ENCODE results near the gene TRMT44.
A peak's percentile ranks its signal among the peaks of the same experiment; 100 is the strongest.
"Not testable (repeated sequence)": the region's sequence is repeated elsewhere in the genome, so short reads cannot be mapped to it uniquely, and the experiment has no call there.

TRMT44 gene

GRCh38 chr4:8405516-8405875 lies 35.1 kb upstream of the TRMT44 start:
- no peak for DNase-seq

GRCh38 chr4:8406887-8407286 lies 33.7 kb upstream of the TRMT44 start:
- peak in 22 of 51 donors; percentile 7 to 83 (median 46) for DNase-seq

GRCh38 chr4:8407316-8407715 lies 33.3 kb upstream of the TRMT44 start:
- DNase-seq: no peak

- no peak for DNase-seq
Measured at GRCh38 chr4:8407756-8408155, 32.8 kb upstream of the TRMT44 start.

GRCh38 chr4:8409264-8410065 lies 31.1 kb upstream of the TRMT44 start:
- no peak for DNase-seq

- DNase-seq: no peak
Measured at GRCh38 chr4:8410066-8410625, 30.4 kb upstream of the TRMT44 start.

- peak in 5 of 51 donors; percentile 7 to 19 (median 11) for DNase-seq
Measured at GRCh38 chr4:8410641-8411271, 29.8 kb upstream of the TRMT44 start.

- DNase-seq: peak in 1 of 51 donors; percentile 14
Measured at GRCh38 chr4:8411351-8412180, 29.0 kb upstream of the TRMT44 start.

GRCh38 chr4:8412288-8412687 lies 28.3 kb upstream of the TRMT44 start:
- DNase-seq: no peak

- DNase-seq: no peak
Measured at GRCh38 chr4:8414377-8414776, 26.2 kb upstream of the TRMT44 start.

GRCh38 chr4:8417071-8417614 lies 23.4 kb upstream of the TRMT44 start:
- DNase-seq: no peak

GRCh38 chr4:8419222-8420041 lies 21.1 kb upstream of the TRMT44 start:
- DNase-seq: peak in 1 of 51 donors; percentile 38

GRCh38 chr4:8420151-8420550 lies 20.4 kb upstream of the TRMT44 start:
- DNase-seq: not testable (repeated sequence)

- no peak for DNase-seq
Measured at GRCh38 chr4:8422327-8422726, 18.2 kb upstream of the TRMT44 start.

- no peak for DNase-seq
Measured at GRCh38 chr4:8422786-8423185, 17.8 kb upstream of the TRMT44 start.

GRCh38 chr4:8427262-8427661 lies 13.3 kb upstream of the TRMT44 start:
- no peak for DNase-seq

GRCh38 chr4:8427761-8428287 lies 12.8 kb upstream of the TRMT44 start:
- DNase-seq: peak in 11 of 51 donors; percentile 30 to 74 (median 56)

GRCh38 chr4:8428288-8429097 lies 12.1 kb upstream of the TRMT44 start:
- peak; percentile 56 to 95 (median 88) for DNase-seq

GRCh38 chr4:8431553-8431952 lies 9.0 kb upstream of the TRMT44 start:
- no peak for DNase-seq
